GM21619 (cell line): ENCODE data around the gene MAPK8IP2.
"Not testable (repeated sequence)": the region's sequence is repeated elsewhere in the genome, so short reads cannot be mapped to it uniquely, and the experiment has no call there.

ENCODE experiments used
- ATAC-seq: cut with Tn5 transposase; IDR thresholded peaks from one replicate; pipeline ENCODE4 v1.9.1; 2021; ENCODE audit not compliant: unreplicated experiment

The MAPK8IP2 gene

GRCh38 chr22:50612528-50613221, 12.1 kb downstream of the MAPK8IP2 start:
- ATAC-seq, result no peak

- ATAC-seq, result no peak
Observed at GRCh38 chr22:50613291-50613981, 12.8 kb downstream of the MAPK8IP2 start.

DNA sequence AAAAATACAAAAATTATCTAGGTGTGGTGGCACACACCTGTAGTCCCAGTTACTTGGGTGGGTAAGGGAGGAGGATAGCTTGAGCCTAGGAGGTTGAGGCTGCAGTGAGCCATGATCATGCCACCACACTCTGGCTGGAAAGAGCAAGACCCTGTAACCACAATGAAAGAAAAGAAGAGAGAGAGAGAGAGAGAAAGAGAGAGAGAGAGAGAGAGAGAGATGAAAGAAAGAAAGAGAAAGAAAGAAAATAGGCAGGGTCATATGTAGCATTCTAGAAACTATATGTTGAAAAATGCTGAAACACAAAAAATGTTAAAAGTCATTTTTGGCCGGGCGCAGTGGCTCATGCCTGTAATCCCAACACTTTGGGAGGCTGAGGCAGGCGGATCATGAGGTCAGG, 13.7 kb downstream of the MAPK8IP2 start:
- not testable (repeated sequence) for ATAC-seq

DNA sequence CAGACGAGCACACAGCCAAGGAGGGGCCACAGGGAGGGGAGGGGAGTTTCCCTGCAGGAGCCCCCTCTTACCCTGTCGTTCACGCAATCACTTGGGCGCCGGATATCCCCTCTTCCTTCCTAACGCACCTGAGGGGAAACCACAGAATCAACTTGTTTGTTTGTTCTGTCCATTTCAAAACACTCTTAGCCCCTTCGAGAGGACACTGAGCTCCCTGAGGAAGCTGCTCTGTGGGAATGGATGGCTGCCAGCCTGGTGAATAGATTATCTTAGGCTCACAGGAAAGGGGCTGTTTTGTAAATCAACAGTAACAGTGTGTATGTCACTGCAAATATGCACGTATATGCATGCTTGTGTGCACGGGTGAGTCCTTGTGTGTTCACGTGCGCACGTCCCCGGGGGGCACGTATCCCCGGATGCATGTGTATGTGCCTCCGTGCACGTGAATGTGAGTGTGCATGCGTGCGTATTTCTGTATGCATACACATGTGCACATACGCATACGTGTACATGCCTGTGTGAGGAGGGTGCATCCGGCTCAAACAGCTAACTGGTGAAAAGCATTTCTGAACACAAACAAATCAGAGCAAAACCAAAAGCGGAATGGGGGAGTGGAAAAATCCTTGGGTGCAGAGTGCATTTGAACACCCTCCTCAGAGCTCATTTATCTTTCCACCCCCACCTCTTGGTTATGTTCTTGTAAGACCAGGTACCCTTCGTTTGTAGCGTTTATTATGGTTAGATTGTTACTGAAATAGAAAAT, 20.2 kb downstream of the MAPK8IP2 start:
- peak; percentile 43 for ATAC-seq

DNA sequence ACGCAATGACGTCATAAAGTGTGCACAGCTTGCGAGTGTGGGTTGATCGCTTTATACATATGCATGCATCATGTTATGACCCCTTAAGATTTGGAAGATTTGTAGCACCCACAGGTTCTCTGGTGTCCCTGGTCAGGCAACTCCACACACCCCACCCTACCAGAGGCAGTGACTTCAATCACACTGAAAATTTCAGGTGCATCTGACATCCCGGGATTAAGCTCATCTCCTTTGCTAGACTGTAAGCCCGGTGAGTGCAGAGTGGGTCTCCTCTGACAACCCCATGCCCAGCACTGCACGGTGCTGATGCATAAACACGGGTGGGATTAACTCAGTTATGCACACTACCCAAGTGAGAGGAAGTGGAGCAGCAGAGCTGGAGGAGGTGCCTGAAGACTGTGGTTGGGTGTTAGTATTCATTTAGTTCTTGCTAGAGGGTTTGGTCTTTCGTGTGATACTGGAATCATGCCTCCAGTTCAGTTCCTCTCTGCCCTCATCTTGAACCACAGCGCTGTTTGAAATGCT, 20.8 kb downstream of the MAPK8IP2 start:
- peak; percentile 58 for ATAC-seq

GRCh38 chr22:50621948-50622722, 21.5 kb downstream of the MAPK8IP2 start:
- no peak for ATAC-seq

- ATAC-seq, result no peak
Observed at GRCh38 chr22:50622723-50623327, 22.2 kb downstream of the MAPK8IP2 start.

- ATAC-seq, result no peak
Observed at GRCh38 chr22:50624347-50625130, 23.9 kb downstream of the MAPK8IP2 start.

GRCh38 chr22:50625131-50625567, 24.6 kb downstream of the MAPK8IP2 start:
- no peak for ATAC-seq

DNA sequence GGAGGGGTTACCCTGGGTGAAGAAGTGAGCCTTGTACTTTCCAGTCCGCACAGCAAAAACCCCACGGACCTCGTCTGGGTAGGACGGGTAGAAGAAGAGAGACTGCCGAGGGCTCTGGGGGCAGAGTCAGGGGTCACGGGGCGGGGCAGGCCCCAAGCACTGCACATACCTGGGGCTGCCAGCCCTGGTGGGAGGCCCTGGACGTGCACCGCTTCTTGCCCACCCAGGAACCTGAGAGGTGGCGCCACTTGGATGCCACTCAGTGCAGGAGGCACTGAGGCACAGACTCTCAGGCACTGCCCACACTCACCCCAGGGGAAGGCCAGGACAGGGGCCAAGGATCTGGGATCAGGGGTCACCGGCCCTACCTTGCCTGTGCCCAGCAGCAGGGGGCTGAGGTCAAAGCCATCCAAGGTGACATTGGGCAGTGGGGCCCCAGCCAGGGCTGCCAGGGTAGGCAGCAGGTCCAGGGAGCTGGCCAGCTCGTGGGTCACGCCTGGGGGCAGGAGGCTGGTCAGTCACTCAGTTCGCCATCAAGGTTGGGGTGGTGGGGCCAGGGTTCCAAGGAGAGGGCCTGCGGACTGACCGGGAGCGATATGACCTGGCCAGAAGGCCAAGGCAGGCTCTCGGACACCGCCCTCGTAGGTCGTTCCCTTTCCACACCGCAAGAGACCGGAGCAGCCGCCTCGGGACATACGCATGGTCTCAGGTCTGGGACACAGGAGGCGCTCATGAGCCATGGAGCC, 25.1 kb downstream of the MAPK8IP2 start:
- no peak for ATAC-seq

DNA sequence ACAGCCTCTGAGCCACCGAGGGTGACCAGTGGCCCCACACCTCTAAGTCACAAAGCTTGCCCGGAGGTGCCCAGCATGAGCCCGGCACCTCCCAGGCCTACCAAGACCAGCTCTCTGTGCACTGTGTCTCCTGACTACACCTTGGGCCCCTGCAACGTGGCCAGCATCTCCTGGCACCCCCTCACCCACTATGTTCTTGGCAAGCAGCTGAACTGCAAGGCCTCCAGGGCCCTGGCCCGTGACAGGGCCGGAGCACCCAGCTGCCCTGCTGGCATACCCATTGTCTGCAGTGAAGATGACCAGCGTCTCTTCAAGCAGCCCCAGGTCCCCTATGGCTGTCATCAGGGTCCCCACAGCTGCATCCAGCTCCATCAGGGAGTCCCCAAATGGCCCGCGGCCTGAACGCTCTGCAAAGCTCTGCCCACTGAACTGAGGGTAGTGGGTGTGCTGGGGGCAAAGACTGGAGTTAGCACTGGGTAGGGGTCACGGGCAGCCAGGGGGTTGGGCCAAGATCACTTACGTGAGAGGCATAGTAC, 25.8 kb downstream of the MAPK8IP2 start:
- no peak for ATAC-seq

GRCh38 chr22:50626850-50627641, 26.5 kb downstream of the MAPK8IP2 start:
- no peak for ATAC-seq

GRCh38 chr22:50627642-50628542, 27.3 kb downstream of the MAPK8IP2 start, which contains the start of gene ARSA:
ARSA (minus strand) TSS chr22:50628152; CDS start chr22:50627779, 373 bp downstream.
- ATAC-seq, result peak; percentile 62

- ATAC-seq, result no peak
Observed at GRCh38 chr22:50628543-50629134, 28.0 kb downstream of the MAPK8IP2 start.

DNA sequence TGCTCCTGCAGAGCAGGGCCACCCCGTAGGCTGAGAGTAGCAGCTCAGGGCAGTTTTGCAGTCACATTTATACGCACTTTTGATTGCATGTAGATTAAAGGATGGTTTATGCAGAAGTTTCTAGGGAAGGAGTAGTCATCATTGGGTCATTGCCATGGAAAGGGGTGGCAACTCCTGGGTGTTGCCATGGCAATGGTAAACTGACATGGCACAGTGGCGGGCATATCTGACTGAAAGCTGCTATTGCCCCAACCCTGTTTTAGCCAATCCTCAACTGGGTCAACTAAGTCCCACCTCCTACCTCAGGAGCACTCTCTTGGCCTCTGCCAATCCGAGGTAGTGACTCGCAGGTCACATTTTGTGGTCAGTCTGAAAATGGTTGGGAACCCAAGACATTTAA, 29.8 kb downstream of the MAPK8IP2 start:
- no peak for ATAC-seq

DNA sequence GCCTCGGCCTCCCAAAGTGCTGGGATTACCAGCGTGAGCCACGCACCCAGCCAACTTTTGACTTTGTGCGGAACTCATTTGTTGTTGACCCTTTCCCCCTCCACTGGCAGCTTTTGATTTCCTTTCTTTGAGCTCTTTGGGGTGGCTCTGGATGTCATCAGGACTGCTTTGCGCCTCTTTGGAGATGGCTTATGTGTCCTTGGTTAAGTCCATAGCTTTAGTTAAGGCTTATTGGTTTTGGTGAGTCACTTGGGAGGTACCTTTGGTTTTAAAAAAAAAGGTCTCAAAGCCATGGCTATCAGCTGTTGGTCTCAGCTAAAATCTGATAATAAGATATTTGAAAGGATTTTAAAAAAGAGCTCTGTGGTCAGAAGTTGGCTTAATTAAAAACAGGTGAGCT, 32.5 kb downstream of the MAPK8IP2 start:
- ATAC-seq, result no peak
